HG02588 (cell line): Measurements from ENCODE around the gene BTNL9.
"Not testable (repeated sequence)": the region's sequence is repeated elsewhere in the genome, so short reads cannot be mapped to it uniquely, and the experiment has no call there.

Source experiments
- ATAC-seq: cut with Tn5 transposase; IDR thresholded peaks from one replicate; pipeline ENCODE4 v1.9.1; 2021; ENCODE audit warnings: mild to moderate bottlenecking, moderate library complexity; ENCODE audit not compliant: unreplicated experiment

Gene BTNL9

GRCh38 chr5:181042036-181042713 is 2.1 kb downstream of the BTNL9 start:
- no peak for ATAC-seq

GRCh38 chr5:181042722-181043121 is 2.7 kb downstream of the BTNL9 start:
- no peak for ATAC-seq

DNA sequence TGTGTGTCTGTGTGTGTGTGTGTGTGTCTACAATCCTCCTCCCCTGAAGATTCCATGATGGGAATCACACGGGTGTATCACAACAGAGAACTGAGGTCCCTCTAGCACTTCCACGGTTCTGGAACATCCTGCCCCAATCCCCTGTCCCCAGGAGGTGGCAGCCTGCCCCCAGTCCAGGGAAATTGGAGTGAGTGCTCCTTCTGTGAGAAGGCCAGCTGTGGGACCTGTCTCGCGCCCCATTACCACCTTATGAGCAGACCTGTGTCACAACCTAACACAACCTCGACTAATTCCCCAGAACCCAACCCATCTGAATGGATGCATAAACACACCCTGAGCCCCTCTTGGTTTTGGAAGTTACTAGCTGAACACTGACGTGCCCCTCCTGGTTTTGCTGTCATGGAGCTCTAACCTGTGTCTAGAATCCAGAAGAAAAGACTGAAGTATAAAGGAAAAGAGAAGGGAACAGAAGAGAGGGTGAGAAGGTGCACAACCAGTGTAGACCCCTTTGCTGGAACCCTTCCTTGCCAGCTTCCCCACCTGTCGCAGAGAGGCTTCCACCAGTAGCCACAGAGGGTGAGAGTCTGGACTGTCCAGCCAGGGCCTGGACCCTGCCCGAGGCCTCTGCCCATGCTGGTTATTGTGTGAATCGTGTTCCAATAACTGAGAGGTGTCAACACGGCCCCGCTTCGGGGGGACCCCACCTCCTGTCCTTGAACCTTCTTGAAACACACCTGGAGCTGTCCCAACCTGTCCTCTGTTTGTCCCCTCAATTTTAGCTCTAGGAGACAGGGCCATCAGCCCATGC is 3.4 kb downstream of the BTNL9 start:
- ATAC-seq, result no peak

DNA sequence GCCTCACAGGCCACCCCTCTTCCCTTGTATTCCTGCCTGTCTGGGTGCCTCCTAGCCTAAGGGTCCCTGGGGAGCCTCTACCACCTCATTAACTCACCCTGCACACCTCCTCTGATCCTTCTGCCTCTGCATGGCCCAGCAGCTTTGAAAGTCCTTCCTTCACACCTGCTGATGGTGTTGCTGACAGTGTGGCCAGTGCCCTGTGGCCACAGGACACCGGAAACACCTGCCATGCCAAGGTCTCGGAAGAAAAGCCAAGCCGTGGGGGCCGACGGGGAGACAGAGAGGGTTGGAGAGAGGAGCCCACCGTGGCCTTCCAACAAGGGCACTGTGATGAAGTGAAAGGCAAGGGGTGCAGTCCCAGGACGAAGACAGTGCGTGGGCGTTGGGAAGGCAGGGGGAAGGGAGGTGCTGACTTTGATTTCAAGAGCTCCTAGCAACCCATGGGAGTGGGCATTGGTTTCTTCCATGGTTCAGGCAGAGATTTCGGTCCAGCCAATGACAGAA is 4.1 kb downstream of the BTNL9 start:
- ATAC-seq, result no peak

DNA sequence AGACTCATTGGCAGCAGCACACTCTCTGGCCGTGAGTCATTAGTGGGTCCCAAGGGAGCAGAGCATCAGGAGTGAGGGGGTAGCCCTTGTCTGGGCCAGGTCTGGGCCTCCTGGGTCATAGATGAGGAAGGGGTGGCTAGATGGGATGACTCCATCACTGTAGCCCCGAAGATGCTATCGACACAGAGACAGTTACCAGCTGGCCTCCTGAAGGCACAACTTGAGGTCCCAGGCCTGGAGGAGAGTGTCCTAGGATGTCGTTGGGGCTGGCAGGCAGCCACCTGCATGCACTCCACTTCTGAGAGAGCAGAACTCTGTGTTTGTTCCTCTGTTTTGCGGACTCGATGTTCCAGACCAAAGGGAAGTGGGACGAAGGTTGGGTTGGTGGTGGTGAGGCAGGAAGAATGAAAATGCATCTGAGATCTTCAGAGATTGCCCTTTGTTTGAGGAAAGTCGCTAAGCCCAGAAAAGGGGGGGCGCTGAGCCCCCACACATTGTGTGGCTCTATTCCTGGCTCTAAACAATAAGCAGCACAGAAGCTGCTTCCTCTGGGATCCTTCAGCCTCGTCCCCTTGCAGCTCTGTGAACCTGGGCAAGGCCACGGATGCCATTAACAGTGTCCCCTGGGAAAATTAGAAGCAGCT is 4.7 kb downstream of the BTNL9 start:
- ATAC-seq, result no peak

DNA sequence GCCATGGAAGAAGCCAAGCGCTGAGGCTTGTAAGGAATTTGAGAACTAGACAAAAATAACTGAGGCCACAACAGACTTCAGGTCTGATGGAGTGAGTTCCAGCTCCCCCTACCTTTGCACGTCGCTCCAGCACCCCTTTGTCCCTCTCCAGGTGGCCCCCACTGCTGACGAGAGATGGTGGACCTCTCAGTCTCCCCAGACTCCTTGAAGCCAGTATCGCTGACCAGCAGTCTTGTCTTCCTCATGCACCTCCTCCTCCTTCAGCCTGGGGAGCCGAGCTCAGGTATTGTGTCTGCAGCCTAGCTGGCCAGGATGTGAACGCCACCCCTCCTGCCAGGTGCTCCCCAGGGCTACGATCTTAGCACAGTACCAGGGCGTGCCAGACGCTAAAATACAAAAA is 5.2 kb downstream of the BTNL9 start:
- no peak for ATAC-seq

DNA sequence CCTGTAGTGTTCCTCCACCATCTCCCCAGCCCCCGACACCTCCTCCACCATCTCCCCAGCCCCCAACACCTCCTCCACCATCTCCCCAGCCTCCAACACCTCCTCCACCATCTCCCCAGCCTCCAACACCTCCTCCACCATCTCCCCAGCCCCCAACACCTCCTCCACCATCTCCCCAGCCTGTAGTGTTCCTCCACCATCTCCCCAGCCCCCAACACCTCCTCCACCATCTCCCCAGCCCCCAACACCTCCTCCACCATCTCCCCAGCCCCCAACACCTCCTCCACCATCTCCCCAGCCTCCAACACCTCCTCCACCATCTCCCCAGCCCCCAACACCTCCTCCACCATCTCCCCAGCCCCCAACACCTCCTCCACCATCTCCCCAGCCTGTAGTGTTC is 5.8 kb downstream of the BTNL9 start:
- ATAC-seq, result not testable (repeated sequence)

GRCh38 chr5:181047288-181047687 is 7.2 kb downstream of the BTNL9 start:
- ATAC-seq, result no peak

- no peak for ATAC-seq
Measured at GRCh38 chr5:181047921-181048320, 7.9 kb downstream of the BTNL9 start.

GRCh38 chr5:181050016-181050415 is 9.9 kb downstream of the BTNL9 start:
- ATAC-seq, result no peak

- no peak for ATAC-seq
Measured at GRCh38 chr5:181051841-181052671, 12.0 kb downstream of the BTNL9 start.

- ATAC-seq, result no peak
Measured at GRCh38 chr5:181052672-181053487, 12.8 kb downstream of the BTNL9 start.

- ATAC-seq, result no peak
Measured at GRCh38 chr5:181053488-181054121, 13.5 kb downstream of the BTNL9 start.

DNA sequence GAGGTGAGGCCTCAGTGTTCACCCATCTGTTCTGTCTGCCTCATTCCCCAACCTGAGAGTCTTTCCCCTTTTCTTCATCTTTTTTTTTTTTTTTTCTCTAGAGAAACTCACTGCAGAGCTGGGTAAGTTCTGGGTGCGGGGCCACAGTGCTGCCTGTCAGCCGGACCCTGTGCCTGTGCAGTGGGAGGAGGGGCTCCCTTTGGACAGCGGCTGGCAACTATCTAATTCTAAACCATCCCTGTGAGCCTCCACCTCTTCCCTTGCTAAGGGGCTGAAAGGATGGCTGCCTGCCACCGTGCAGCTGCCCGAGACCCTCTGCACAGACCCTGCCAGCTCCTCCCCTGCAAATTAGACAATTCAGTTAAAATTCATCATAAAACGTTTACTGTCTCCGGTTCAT is 14.1 kb downstream of the BTNL9 start:
- ATAC-seq, result no peak

DNA sequence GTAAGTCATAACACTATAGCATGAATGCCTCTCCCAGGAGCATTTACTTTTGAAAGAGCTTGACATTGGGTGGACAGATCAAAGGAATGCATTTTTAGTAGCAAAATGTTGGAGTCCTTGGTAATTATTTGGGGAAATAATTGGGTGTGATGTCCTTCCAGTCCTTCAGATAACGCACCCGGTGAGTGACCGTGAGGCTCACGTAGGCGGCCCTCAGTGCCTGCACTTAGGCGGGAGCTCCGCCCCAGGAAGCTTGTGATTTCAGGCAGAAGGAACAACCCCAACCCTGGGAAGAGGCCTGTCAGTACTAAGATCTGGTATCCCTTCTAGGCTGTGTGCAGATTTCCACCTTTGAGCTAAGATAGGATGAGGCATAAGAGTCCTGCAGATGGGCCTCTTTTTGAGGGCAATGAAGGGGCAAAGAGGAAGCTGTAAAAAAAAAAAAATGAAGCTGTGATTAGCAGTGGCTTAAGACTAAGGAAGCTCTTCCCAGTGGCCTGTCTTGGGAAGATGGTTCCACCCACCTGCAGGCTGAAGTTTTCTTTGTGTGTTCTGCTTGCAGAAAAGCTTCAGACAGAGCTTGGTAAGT is 14.9 kb downstream of the BTNL9 start:
- no peak for ATAC-seq

GRCh38 chr5:181056431-181056830 is 16.4 kb downstream of the BTNL9 start:
- no peak for ATAC-seq

DNA sequence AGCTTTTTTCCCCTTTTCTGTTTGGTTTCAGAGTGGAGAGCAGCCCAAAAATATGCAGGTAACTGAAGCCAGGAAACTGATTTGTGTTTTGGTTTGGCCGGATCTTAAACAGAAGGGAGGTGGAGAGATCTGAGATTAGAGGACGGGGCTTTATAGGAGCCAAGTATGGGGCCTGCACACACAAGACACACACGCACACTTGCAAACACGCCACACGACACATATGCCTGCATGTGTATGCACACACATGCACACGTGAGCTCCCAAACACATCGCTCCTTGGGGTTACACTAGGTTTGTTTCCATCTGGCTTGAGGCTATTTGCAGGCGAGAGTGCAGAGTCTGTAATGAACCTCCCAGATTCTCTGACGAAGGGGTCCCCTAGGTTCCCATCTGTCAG is 18.3 kb downstream of the BTNL9 start:
- ATAC-seq, result no peak

DNA sequence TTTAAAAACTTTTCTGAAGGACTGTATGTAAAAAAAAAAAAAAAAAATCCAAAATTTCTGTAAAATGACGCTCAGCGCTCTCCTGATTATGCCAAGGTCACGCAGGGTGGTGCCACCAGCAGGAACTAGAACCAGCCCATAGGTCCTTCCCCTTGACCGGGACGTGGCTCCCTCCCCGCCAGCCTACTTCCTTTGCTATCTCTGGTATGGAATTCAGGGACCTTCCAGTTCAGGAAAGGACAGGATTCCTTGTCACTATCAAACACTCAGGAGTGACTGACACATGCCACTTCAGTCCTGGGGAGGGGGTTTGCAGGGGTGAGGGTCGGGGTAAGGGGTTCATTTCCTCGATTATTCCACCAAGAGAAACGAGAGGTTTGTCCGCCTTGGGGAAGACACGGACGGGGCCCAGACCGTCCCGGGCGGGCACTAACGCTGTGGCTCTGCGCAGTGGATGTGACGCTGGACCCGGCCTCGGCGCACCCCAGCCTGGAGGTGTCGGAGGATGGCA is 18.8 kb downstream of the BTNL9 start:
- no peak for ATAC-seq
